Smooth muscle cell (in vitro differentiated cells): ENCODE measurements around the gene MGAT2. TPM values are rescaled to one million over a fixed set of nuclear protein-coding genes. Genes with fewer than 3 reads are reported as not detected.
"Not testable (repeated sequence)": the region's sequence is repeated elsewhere in the genome, so short reads cannot be mapped to it uniquely, and the experiment has no call there.

ENCODE experiments used
- DNase-seq: peaks from one replicate; lab custom pipeline; 2025; ENCODE audit not compliant: unreplicated experiment; lab: John Stamatoyannopoulos, UW
- H2AFZ ChIP-seq: fragments of 200-600 bp; sonication (generic); 2 replicates; pipeline ENCODE4 v1.6.0; 2016; ENCODE audit warnings: antibody characterized with exemption, low read depth, mild to moderate bottlenecking
- H3F3A ChIP-seq: fragments of 200-600 bp; sonication (generic); 2 replicates; pipeline ENCODE4 v1.6.0; 2017; ENCODE audit warnings: antibody characterized with exemption, low read depth
- H3K27ac ChIP-seq: fragments of 200-600 bp; sonication (generic); 2 replicates; pipeline ENCODE4 v1.5.1; 2016; ENCODE audit warnings: low read depth, mild to moderate bottlenecking
- H3K27me3 ChIP-seq: fragments of 200-600 bp; sonication (generic); 2 replicates; pipeline ENCODE4 v1.6.1; 2016; ENCODE audit warnings: low read depth, mild to moderate bottlenecking
- H3K36me3 ChIP-seq: fragments of 200-600 bp; sonication (generic); 2 replicates; pipeline ENCODE4 v1.5.1; 2016; ENCODE audit warnings: low read depth
- H3K4me1 ChIP-seq: fragments of 200-600 bp; sonication (generic); 2 replicates; pipeline ENCODE4 v1.5.1; 2016; ENCODE audit warnings: low read depth
- H3K4me2 ChIP-seq: fragments of 200-600 bp; sonication (generic); 2 replicates; pipeline ENCODE4 v1.6.0; 2016; ENCODE audit warnings: mild to moderate bottlenecking
- H3K4me3 ChIP-seq: fragments of 200-600 bp; sonication (generic); 2 replicates; pipeline ENCODE4 v1.5.1; 2016; ENCODE audit warnings: mild to moderate bottlenecking
- H3K79me2 ChIP-seq: fragments of 200-600 bp; sonication (generic); 2 replicates; pipeline ENCODE4 v1.6.0; 2016; ENCODE audit warnings: low read depth, mild to moderate bottlenecking
- H3K9ac ChIP-seq: fragments of 200-600 bp; sonication (generic); 2 replicates; pipeline ENCODE4 v1.6.0; 2016; ENCODE audit warnings: low read depth
- H3K9me3 ChIP-seq: fragments of 200-600 bp; sonication (generic); replicated peaks from 2 replicates; pipeline ENCODE4 v1.5.1; 2016; ENCODE audit warnings: low read depth
- H4K20me1 ChIP-seq: fragments of 200-600 bp; sonication (generic); 2 replicates; pipeline ENCODE4 v1.6.0; 2016; ENCODE audit warnings: low read depth
- CTCF ChIP-seq: fragments of 200-600 bp; sonication (generic); IDR thresholded peaks from 2 replicates; pipeline ENCODE4 v1.5.1; 2017; ENCODE audit warnings: borderline replicate concordance, mild to moderate bottlenecking, antibody characterized with exemption; ENCODE audit not compliant: insufficient read depth, poor library complexity, severe bottlenecking
- WGBS: methylation state at CpG from one replicate; pipeline ENCODE4 v1.1.7; 2016; ENCODE audit warnings: low lambda C conversion rate; 5-methylcytosine and 5-hydroxymethylcytosine counted together
- polyA plus RNA-seq: library from polyadenylated mRNA; unstranded; fragments of >200 nt; fragmentation: Nextera tagmentation; extraction: Ambion mirVana; gene quantifications from 2 replicates; pipeline ENCODE4 v1.2.1, GENCODE V29; 2016
- total RNA-seq: library from RNA; depleted of rRNA; stranded (reverse); fragments of >200 nt; gene quantifications from 2 replicates; pipeline ENCODE4 v1.2.3, GENCODE V29; 2014

MGAT2 gene
- total and polyA plus RNA-seq, 2 experiments from 2014 or later, result 41.0 to 50.9 TPM

- H3K27ac ChIP-seq, result no peak overlapping the region
- H3K4me1 ChIP-seq, result peaks cover 14% of the 10 kb centered on the region
- peaks cover 70% of the 10 kb centered on the region for H4K20me1 ChIP-seq
- no peaks in the 10 kb centered on the region for H3K27me3 ChIP-seq
- no peak for TF ChIP-seq CTCF
- peaks cover 63% of the 10 kb centered on the region for H3K79me2 ChIP-seq
- DNase-seq, result no peak
- 96% methylated on average over 6 of the region's 6 CpGs for WGBS
- H3K9me3 ChIP-seq, result no peaks in the 10 kb centered on the region
- peaks cover 4% of the 10 kb centered on the region for H3K36me3 ChIP-seq
- H3K4me3 ChIP-seq, result peak overlapping the region; percentile 80
- peaks cover 8% of the 10 kb centered on the region for H3F3A ChIP-seq
- H3K9ac ChIP-seq, result no peak overlapping the region
- H3K4me2 ChIP-seq, result peak overlapping the region; percentile 91
- no peak overlapping the region for H2AFZ ChIP-seq
Measured at GRCh38 chr14:49583629-49584028, 37.0 kb upstream of the MGAT2 start.

- peaks cover 66% of the 10 kb centered on the region for H4K20me1 ChIP-seq
- H3K4me3 ChIP-seq, result peak overlapping the region; percentile 80
- 88% methylated on average over 11 of the region's 11 CpGs for WGBS
Measured at GRCh38 chr14:49584058-49584457, 36.5 kb upstream of the MGAT2 start.

GRCh38 chr14:49584981-49585640, 35.5 kb upstream of the MGAT2 start:
- not testable (repeated sequence) for H3K27me3 ChIP-seq, H3K36me3 ChIP-seq, H3K9me3 ChIP-seq, DNase-seq, H3F3A ChIP-seq, H2AFZ ChIP-seq
- Histone ChIP-seq H3K4me3 (peak overlapping the region; percentile 80), H3K79me2 (peaks cover 55% of the 10 kb centered on the region), H3K4me1 (peaks cover 14% of the 10 kb centered on the region), H3K4me2 (peak overlapping the region; percentile 91), H3K27ac (peak overlapping the region; percentile 80), H4K20me1 (peaks cover 55% of the 10 kb centered on the region), H3K9ac (peak overlapping the region; percentile 87)
- WGBS, result 2% methylated on average over 32 of the region's 32 CpGs

More at GRCh38 chr14:49584058-49584457, 36.5 kb upstream of the MGAT2 start:
- no peaks in the 10 kb centered on the region for H3K9me3 ChIP-seq
- peaks cover 63% of the 10 kb centered on the region for H3K79me2 ChIP-seq
- no peak for DNase-seq
- H2AFZ ChIP-seq, result no peak overlapping the region
- H3K36me3 ChIP-seq, result peaks cover 4% of the 10 kb centered on the region
- H3K27ac ChIP-seq, result peak overlapping the region; percentile 80
- no peak overlapping the region for H3K9ac ChIP-seq
- TF ChIP-seq CTCF, result no peak
- peaks cover 8% of the 10 kb centered on the region for H3F3A ChIP-seq
- no peaks in the 10 kb centered on the region for H3K27me3 ChIP-seq
- peaks cover 14% of the 10 kb centered on the region for H3K4me1 ChIP-seq
- H3K4me2 ChIP-seq, result peak overlapping the region; percentile 91

GRCh38 chr14:49585803-49586672, 34.6 kb upstream of the MGAT2 start, which contains the start of gene RPS29:
TSS of gene RPS29 (minus strand) at chr14:49586380. CDS start at chr14:49586346, 34 bp downstream.
- peaks cover 50% of the 10 kb centered on the region for H3K79me2 ChIP-seq
- H3K27ac ChIP-seq, result peak within 1 kb of the TSS; percentile 80
- peaks cover 46% of the 10 kb centered on the region for H4K20me1 ChIP-seq
- peak within 1 kb of the TSS; percentile 91 for H3K4me2 ChIP-seq
- H3K9me3 ChIP-seq, result no peaks in the 10 kb centered on the region
- peaks cover 8% of the 10 kb centered on the region for H3F3A ChIP-seq
- DNase-seq, result peak; percentile 97
- TF ChIP-seq CTCF, result no peak
- H3K9ac ChIP-seq, result peak within 1 kb of the TSS; percentile 87
- peaks cover 14% of the 10 kb centered on the region for H3K4me1 ChIP-seq
- under 1% methylated on average over 54 of the region's 55 CpGs for WGBS
- peak within 1 kb of the TSS; percentile 65 for H2AFZ ChIP-seq
- no peaks in the 10 kb centered on the region for H3K27me3 ChIP-seq
- H3K36me3 ChIP-seq, result peaks cover 4% of the 10 kb centered on the region
- peak within 1 kb of the TSS; percentile 80 for H3K4me3 ChIP-seq
